ENCODE data around the gene EEIG2. TPM values are rescaled to one million over a fixed set of nuclear protein-coding genes. Genes with fewer than 3 reads are reported as not detected.

EEIG2 gene
- total and polyA plus RNA-seq, 8 donors, result 3.1 to 33.2 (median 9.7) TPM

GRCh38 chr1:108524676-108525075, 35.2 kb upstream of the EEIG2 start:
- no peaks in the 10 kb centered on the region for H3K9me3 ChIP-seq
- no peak overlapping the region for H3K27ac ChIP-seq
- H3K27me3 ChIP-seq, result peaks cover 0 to 13% (median 0%) of the 10 kb centered on the region in 3 donors
- TF ChIP-seq POLR2AphosphoS5 (IDR thresholded peaks at IDR 0.05) (no peak), CTCF (IDR thresholded peaks at IDR 0.05) (no peak), EP300 (IDR thresholded peaks at IDR 0.05) (no peak)
- no peaks in the 10 kb centered on the region for H3K36me3 ChIP-seq
- 83 to 90% (median 88%) methylated on average over 3 of the region's 3 CpGs for WGBS, 5 donors
- H3K4me3 ChIP-seq, result no peak overlapping the region
- intact Hi-C loops (cut with DNase I; ENCODE audit: low total_unique reads), result no loop called here
- DNase-seq, result no peak
- no peaks in the 10 kb centered on the region for H3K4me1 ChIP-seq

- Histone ChIP-seq H3K27ac (no peak overlapping the region), H3K4me3 (no peak overlapping the region), H3K36me3 (no peaks in the 10 kb centered on the region), H3K4me1 (no peaks in the 10 kb centered on the region), H3K9me3 (no peaks in the 10 kb centered on the region), H3K27me3 (no peaks in the 10 kb centered on the region)
- TF ChIP-seq POLR2A (IDR thresholded peaks at IDR 0.05) (no peak), CTCF (IDR thresholded peaks at IDR 0.05) (no peak), EP300 (IDR thresholded peaks at IDR 0.05) (no peak), POLR2AphosphoS5 (IDR thresholded peaks at IDR 0.05) (no peak)
- no peak for DNase-seq
- intact Hi-C loops (cut with DNase I; ENCODE audit: low total_unique reads), result no loop called here
- 59 to 83% (median 76%) methylated on average over 3 of the region's 3 CpGs for WGBS, 5 donors
These were observed 32.8 kb upstream of the EEIG2 start for GRCh38 chr1:108527135-108527534.

GRCh38 chr1:108527837-108528236, 32.1 kb upstream of the EEIG2 start:
- Histone ChIP-seq H3K27me3 (no peaks in the 10 kb centered on the region), H3K4me3 (no peak overlapping the region), H3K36me3 (no peaks in the 10 kb centered on the region), H3K27ac (no peak overlapping the region), H3K9me3 (no peaks in the 10 kb centered on the region), H3K4me1 (no peaks in the 10 kb centered on the region)
- intact Hi-C loops (cut with DNase I; ENCODE audit: low total_unique reads), result no loop called here
- WGBS, 5 donors, result 85 to 99% (median 94%) methylated on average over 2 of the region's 2 CpGs
- TF ChIP-seq EP300 (IDR thresholded peaks at IDR 0.05), result no peak
- no peak for TF ChIP-seq POLR2AphosphoS5 (IDR thresholded peaks at IDR 0.05)
- no peak for TF ChIP-seq CTCF (IDR thresholded peaks at IDR 0.05)
- no peak for TF ChIP-seq POLR2A (IDR thresholded peaks at IDR 0.05)
- DNase-seq, result no peak

GRCh38 chr1:108531444-108531843, 28.5 kb upstream of the EEIG2 start:
- H3K27me3 ChIP-seq, result peaks cover 0 to 8% (median 0%) of the 10 kb centered on the region in 3 donors
- H3K9me3 ChIP-seq, result no peaks in the 10 kb centered on the region
- TF ChIP-seq POLR2AphosphoS5 (IDR thresholded peaks at IDR 0.05) (no peak), EP300 (IDR thresholded peaks at IDR 0.05) (no peak), POLR2A (IDR thresholded peaks at IDR 0.05) (no peak), CTCF (IDR thresholded peaks at IDR 0.05) (no peak)
- H3K4me1 ChIP-seq, result no peaks in the 10 kb centered on the region
- 24 to 53% (median 46%) methylated on average over 4 of the region's 4 CpGs for WGBS, 5 donors
- no peak overlapping the region for H3K27ac ChIP-seq
- intact Hi-C loops (cut with DNase I; ENCODE audit: low total_unique reads), result no loop called here
- H3K4me3 ChIP-seq, result no peak overlapping the region
- no peak for DNase-seq
- H3K36me3 ChIP-seq, result no peaks in the 10 kb centered on the region
